ENCODE data around the gene DPP4.
"Not testable (repeated sequence)": the region's sequence is repeated elsewhere in the genome, so short reads cannot be mapped to it uniquely, and the experiment has no call there.

Gene DPP4

GRCh38 chr2:162053066-162053807 lies 20.8 kb downstream of the DPP4 start:
- H3K9me3 Mint-ChIP-seq = peaks cover 6% of the 10 kb centered on the region
- no peaks in the 10 kb centered on the region for H3K36me3 Mint-ChIP-seq
- H3K4me1 Mint-ChIP-seq = no peaks in the 10 kb centered on the region
- H3K4me3 Mint-ChIP-seq = no peak overlapping the region
- no peaks in the 10 kb centered on the region for H3K27me3 Mint-ChIP-seq
- no peak for ATAC-seq
- H3K27ac Mint-ChIP-seq = no peak overlapping the region

DNA sequence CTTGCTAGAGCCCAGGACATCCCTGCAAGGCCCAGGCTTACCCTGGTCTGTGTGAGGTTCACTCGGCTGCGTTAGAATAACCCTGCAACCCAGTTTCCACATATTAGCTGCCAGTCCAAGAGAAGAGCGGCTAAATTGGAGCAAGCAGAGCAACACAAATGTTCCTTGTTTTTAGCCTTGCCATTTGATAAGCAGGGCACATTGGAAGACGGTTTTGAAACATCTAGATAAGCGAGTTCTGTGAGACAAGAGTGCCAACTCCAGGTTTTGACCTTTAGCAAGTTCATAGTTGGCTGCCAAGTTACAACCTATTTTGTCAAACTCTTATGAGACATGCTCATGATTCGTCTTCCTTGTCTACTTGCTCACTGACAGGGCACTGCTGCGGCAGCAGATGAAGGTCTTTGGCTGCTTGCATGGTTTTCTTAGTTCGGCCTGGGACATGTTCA lies 23.5 kb downstream of the DPP4 start:
- H3K4me1 Mint-ChIP-seq = no peaks in the 10 kb centered on the region
- no peak overlapping the region for H3K27ac Mint-ChIP-seq
- no peak overlapping the region for H3K4me3 Mint-ChIP-seq
- H3K27me3 Mint-ChIP-seq = no peaks in the 10 kb centered on the region
- ATAC-seq = no peak
- no peaks in the 10 kb centered on the region for H3K9me3 Mint-ChIP-seq
- no peaks in the 10 kb centered on the region for H3K36me3 Mint-ChIP-seq

GRCh38 chr2:162049089-162049488 lies 24.9 kb downstream of the DPP4 start:
- not testable (repeated sequence) for H3K4me1 Mint-ChIP-seq, H3K27ac Mint-ChIP-seq, H3K4me3 Mint-ChIP-seq, H3K27me3 Mint-ChIP-seq, H3K9me3 Mint-ChIP-seq, H3K36me3 Mint-ChIP-seq, ATAC-seq

GRCh38 chr2:162044586-162044985 lies 29.4 kb downstream of the DPP4 start:
- no peaks in the 10 kb centered on the region for H3K4me1 Mint-ChIP-seq
- no peak for ATAC-seq
- H3K9me3 Mint-ChIP-seq = no peaks in the 10 kb centered on the region
- no peak overlapping the region for H3K4me3 Mint-ChIP-seq
- no peak overlapping the region for H3K27ac Mint-ChIP-seq
- no peaks in the 10 kb centered on the region for H3K27me3 Mint-ChIP-seq
- H3K36me3 Mint-ChIP-seq = no peaks in the 10 kb centered on the region

DNA sequence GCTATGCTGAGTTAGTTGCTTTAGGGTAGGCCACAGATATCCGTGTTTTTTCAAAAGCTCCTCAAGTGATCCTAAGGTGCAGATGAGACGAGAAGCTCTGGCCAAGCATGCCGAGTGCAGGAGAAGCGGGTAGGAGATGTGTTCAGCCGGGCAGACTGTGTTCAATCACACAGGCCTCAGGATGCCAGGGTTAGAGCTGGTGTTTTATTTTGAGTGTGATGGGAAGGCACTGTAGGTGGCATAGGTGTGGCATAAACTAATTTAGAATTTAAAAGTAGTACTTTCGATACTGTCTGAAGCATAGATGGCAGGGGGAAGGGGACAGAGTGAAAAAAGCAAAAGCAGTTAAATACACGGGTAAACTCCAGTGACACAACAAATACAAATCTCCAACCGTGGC lies 30.9 kb downstream of the DPP4 start:
- Mint-ChIP-seq H3K36me3 (no peaks in the 10 kb centered on the region), H3K27ac (no peak overlapping the region)
- ATAC-seq = no peak

GRCh38 chr2:162041485-162041884 lies 32.5 kb downstream of the DPP4 start:
- H3K27me3 Mint-ChIP-seq = no peaks in the 10 kb centered on the region
- no peak overlapping the region for H3K4me3 Mint-ChIP-seq
- no peak overlapping the region for H3K27ac Mint-ChIP-seq
- ATAC-seq = no peak
- no peaks in the 10 kb centered on the region for H3K4me1 Mint-ChIP-seq
- H3K9me3 Mint-ChIP-seq = no peaks in the 10 kb centered on the region
- H3K36me3 Mint-ChIP-seq = no peaks in the 10 kb centered on the region

More for the DNA sequence above, 30.9 kb downstream of the DPP4 start:
- Mint-ChIP-seq H3K4me1 (no peaks in the 10 kb centered on the region), H3K4me3 (no peak overlapping the region), H3K9me3 (no peaks in the 10 kb centered on the region), H3K27me3 (no peaks in the 10 kb centered on the region)

GRCh38 chr2:162038725-162039124 lies 35.3 kb downstream of the DPP4 start:
- H3K4me3 Mint-ChIP-seq = no peak overlapping the region
- no peak for ATAC-seq
- no peaks in the 10 kb centered on the region for H3K27me3 Mint-ChIP-seq
- H3K36me3 Mint-ChIP-seq = no peaks in the 10 kb centered on the region
- no peaks in the 10 kb centered on the region for H3K9me3 Mint-ChIP-seq
- H3K27ac Mint-ChIP-seq = no peak overlapping the region
- no peaks in the 10 kb centered on the region for H3K4me1 Mint-ChIP-seq

DNA sequence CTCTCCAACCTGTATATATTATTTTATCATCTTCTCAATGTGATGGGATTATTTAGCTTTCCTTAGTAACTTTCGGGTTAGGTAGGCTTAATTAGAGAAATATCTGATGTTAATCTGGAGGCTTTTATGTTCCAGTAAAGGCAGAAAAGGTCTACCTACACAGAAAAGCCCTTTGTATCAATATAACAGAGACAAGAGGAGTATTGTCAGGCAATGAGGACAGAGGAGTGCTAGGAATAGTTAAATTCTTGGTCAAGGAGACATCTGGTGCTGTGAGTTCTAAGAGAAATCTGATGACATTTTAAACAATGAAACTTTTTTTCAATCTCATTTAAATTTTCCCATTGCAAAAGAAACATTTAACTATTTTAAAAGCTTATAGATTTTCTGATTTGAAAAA lies 36.1 kb downstream of the DPP4 start:
- no peak overlapping the region for H3K4me3 Mint-ChIP-seq
- H3K27me3 Mint-ChIP-seq = peaks cover 6% of the 10 kb centered on the region
- H3K36me3 Mint-ChIP-seq = no peaks in the 10 kb centered on the region
- H3K27ac Mint-ChIP-seq = no peak overlapping the region
- no peaks in the 10 kb centered on the region for H3K4me1 Mint-ChIP-seq
- no peak for ATAC-seq
- no peaks in the 10 kb centered on the region for H3K9me3 Mint-ChIP-seq

GRCh38 chr2:162037028-162037795 lies 36.8 kb downstream of the DPP4 start:
- H3K36me3 Mint-ChIP-seq = no peaks in the 10 kb centered on the region
- no peaks in the 10 kb centered on the region for H3K4me1 Mint-ChIP-seq
- no peak overlapping the region for H3K27ac Mint-ChIP-seq
- peaks cover 8% of the 10 kb centered on the region for H3K27me3 Mint-ChIP-seq
- H3K4me3 Mint-ChIP-seq = no peak overlapping the region
- H3K9me3 Mint-ChIP-seq = no peaks in the 10 kb centered on the region
- no peak for ATAC-seq

- no peaks in the 10 kb centered on the region for H3K36me3 Mint-ChIP-seq
Measured at GRCh38 chr2:162035981-162036380, 38.0 kb downstream of the DPP4 start.

GRCh38 chr2:162030363-162031190 lies 43.4 kb downstream of the DPP4 start:
- no peak for ATAC-seq
- H3K36me3 Mint-ChIP-seq = no peaks in the 10 kb centered on the region
- no peak overlapping the region for H3K4me3 Mint-ChIP-seq
- peaks cover 14% of the 10 kb centered on the region for H3K27me3 Mint-ChIP-seq
- no peaks in the 10 kb centered on the region for H3K4me1 Mint-ChIP-seq
- no peak overlapping the region for H3K27ac Mint-ChIP-seq
- no peaks in the 10 kb centered on the region for H3K9me3 Mint-ChIP-seq

More at GRCh38 chr2:162035981-162036380, 38.0 kb downstream of the DPP4 start:
- Mint-ChIP-seq H3K27ac (no peak overlapping the region), H3K4me1 (no peaks in the 10 kb centered on the region), H3K27me3 (peaks cover 8% of the 10 kb centered on the region), H3K9me3 (no peaks in the 10 kb centered on the region), H3K4me3 (no peak overlapping the region)
- no peak for ATAC-seq

DNA sequence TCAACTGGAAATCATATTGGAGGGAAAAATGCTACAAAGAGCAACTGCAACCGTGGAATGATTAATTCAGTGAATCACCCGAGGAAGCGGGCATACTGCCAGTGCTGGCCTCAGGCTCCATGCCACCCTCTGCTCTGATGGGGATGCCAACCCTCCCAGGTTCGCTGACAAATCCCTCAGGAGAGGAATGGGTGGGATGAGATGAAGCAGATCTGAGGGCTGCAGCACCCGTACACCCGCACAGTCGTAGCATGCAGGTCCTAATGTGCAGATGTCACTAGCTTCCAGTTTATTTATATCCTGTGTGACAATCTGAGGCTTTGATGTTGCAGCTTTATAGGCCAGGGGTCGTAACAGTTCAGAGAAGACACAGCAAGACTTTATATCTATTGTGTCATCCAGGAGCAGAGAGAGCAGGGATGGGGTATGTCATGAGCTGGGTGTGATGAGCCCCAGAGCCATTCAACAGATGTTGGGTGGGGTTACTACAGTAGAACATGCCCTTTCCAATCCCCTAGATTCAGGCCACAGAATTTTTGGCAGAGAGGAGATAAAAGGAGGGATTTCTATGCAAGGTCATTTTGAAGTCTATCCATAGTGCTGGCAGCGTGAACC lies 44.6 kb downstream of the DPP4 start:
- no peak for ATAC-seq
- no peak overlapping the region for H3K4me3 Mint-ChIP-seq
- no peaks in the 10 kb centered on the region for H3K4me1 Mint-ChIP-seq
- no peaks in the 10 kb centered on the region for H3K9me3 Mint-ChIP-seq
- peaks cover 22% of the 10 kb centered on the region for H3K27me3 Mint-ChIP-seq
- no peaks in the 10 kb centered on the region for H3K36me3 Mint-ChIP-seq
- no peak overlapping the region for H3K27ac Mint-ChIP-seq

GRCh38 chr2:162028511-162028910 lies 45.5 kb downstream of the DPP4 start:
- no peaks in the 10 kb centered on the region for H3K36me3 Mint-ChIP-seq

DNA sequence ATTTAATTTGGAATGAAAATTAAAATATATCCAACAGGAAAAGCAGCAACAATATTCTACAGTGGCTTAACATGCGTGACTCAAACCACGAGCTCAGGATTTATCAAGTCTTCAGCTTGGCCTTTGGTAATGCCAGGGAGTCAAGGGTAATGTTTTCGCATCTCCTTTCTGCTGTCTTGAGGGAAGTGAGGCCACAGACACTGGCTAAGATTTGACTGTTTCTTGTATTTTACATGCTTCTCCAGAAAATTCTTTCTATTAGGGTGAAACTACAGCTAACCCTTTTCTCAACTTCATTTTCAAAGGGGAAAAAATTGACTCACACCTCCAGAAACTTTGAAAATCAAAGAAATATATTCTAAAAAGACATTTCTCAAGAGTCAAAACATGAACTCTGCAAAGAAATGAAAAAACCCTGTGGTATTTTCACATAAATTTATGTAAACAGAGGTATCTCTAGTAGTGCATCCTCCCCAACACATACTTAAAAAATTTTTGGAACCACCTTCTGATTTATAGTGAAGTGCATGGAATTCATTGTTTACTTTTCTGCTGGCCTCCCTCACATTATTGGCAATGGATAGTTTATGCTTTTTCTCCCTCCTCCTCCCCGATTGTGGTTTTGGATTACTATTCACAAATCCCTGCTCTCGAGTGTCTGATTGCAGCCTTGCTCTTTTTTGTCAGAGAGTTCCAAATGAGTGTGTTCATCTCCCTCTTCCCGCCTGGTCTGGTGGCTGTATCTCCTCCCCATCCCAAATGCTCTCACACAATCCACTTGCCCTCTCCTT lies 48.7 kb downstream of the DPP4 start:
- Mint-ChIP-seq H3K27me3 (peaks cover 16% of the 10 kb centered on the region), H3K4me3 (no peak overlapping the region), H3K27ac (no peak overlapping the region), H3K4me1 (no peaks in the 10 kb centered on the region), H3K36me3 (no peaks in the 10 kb centered on the region), H3K9me3 (no peaks in the 10 kb centered on the region)
- ATAC-seq = peak; percentile 20

More at GRCh38 chr2:162028511-162028910, 45.5 kb downstream of the DPP4 start:
- no peak overlapping the region for H3K4me3 Mint-ChIP-seq
- no peak for ATAC-seq
- no peak overlapping the region for H3K27ac Mint-ChIP-seq
- H3K9me3 Mint-ChIP-seq = no peaks in the 10 kb centered on the region
- no peaks in the 10 kb centered on the region for H3K4me1 Mint-ChIP-seq
- peaks cover 24% of the 10 kb centered on the region for H3K27me3 Mint-ChIP-seq

Measured in stimulated activated memory B cell treated with anti-CD40 and anti-IgM and Interleukin-4, amounts not matched to agents 10 μg/mL and 1 μg/mL and 100 μg/mL, for 72 hours (primary cell).